K562 (cell line): ENCODE measurements around the gene ALOX5. TPM values are rescaled to one million over a fixed set of nuclear protein-coding genes. Genes with fewer than 3 reads are reported as not detected.
A peak's percentile ranks its signal among the peaks of the same experiment; 100 is the strongest.

Source experiments
- ATAC-seq: fragments of 200-7000 bp; cut with Tn5 transposase; 3 replicates; pipeline ENCODE4 v1.9.1; 2020; ENCODE audit warnings: moderate library complexity
- BruUV-seq: library from RNA; stranded (reverse); fragments of 400-500 nt; replicated peaks from 2 replicates; lab custom pipeline; 2021; lab: Mats Ljungman, UMichigan
- CTCF ChIA-PET: fragments of 300-600 bp; formaldehyde crosslinking; extraction: SDS; loops from one replicate; lab custom pipeline; 2021; ENCODE audit warnings: low intra/inter-chr PET ratio; lab: Yijun Ruan, JAX
- POLR2A ChIA-PET: fragments of 300-600, 350-650 bp; sonication (Branson Sonifier 250); formaldehyde crosslinking; extraction: SDS; loops from one replicate; lab custom pipeline; 2021; ENCODE audit warnings: antibody characterized with exemption, inconsistent platforms; lab: Yijun Ruan, JAX
- DNase-seq, 4 experiments: peaks; one replicate each; pipeline versions ENCODE4 v3.0.0 to v3.0.0-alpha.2; 2011 to 2018; ENCODE audit warnings: low spot score in 3 of 4, mixed read lengths in 3 of 4; ENCODE audit errors: extremely low read depth in 1 of 4
- FAIRE-seq: peaks from 2 replicates; lab custom pipeline; 2011; peaks lifted over from hg19 to GRCh38; lab: Jason Lieb, UNC
- H2AFZ ChIP-seq: 2 replicates; pipeline ENCODE4 v1.6.0; 2011; ENCODE audit warnings: low read depth, low read length, control low read depth, inconsistent platforms
- H3K27ac ChIP-seq: fragments of 200-600 bp; 3 replicates; pipeline ENCODE4 v1.8.0; 2011; ENCODE audit warnings: low read depth, mild to moderate bottlenecking, control low read depth, inconsistent platforms, low read length, moderate library complexity, mixed read lengths; ENCODE audit errors: extremely low read depth
- H3K27me3 ChIP-seq, 2 experiments: fragments of 300-600 bp in 1 of 2; 2 replicates in 1 of 2; 3 replicates in 1 of 2; pipeline versions ENCODE4 v1.6.0 to v1.8.0; 2011; ENCODE audit warnings: inconsistent platforms in 2 of 2, low read length in 2 of 2, mild to moderate bottlenecking in 1 of 2, mixed read lengths in 1 of 2, moderate library complexity in 1 of 2; ENCODE audit not compliant: control insufficient read depth in 2 of 2, insufficient read depth in 2 of 2
- H3K36me3 ChIP-seq: fragments of 300-600 bp; 3 replicates; pipeline ENCODE4 v1.8.0; 2011; ENCODE audit warnings: mild to moderate bottlenecking, low read length, inconsistent platforms; ENCODE audit not compliant: control insufficient read depth, insufficient read depth
- H3K4me1 ChIP-seq, 2 experiments: fragments of 200-600 bp in 1 of 2; replicated peaks in 1 of 2; 2 replicates in 1 of 2; 3 replicates in 1 of 2; pipeline versions ENCODE4 v1.5.1 to v1.8.0; 2011; ENCODE audit warnings: inconsistent platforms in 2 of 2, low read length in 2 of 2, mild to moderate bottlenecking in 1 of 2, mixed read lengths in 1 of 2, moderate library complexity in 1 of 2; ENCODE audit not compliant: control insufficient read depth in 2 of 2, insufficient read depth in 2 of 2
- H3K4me2 ChIP-seq: 2 replicates; pipeline ENCODE4 v1.6.1; 2011; ENCODE audit warnings: low read length, control low read depth, inconsistent platforms, mixed read lengths; ENCODE audit not compliant: insufficient read depth
- H3K4me3 ChIP-seq: fragments of 200-600 bp; sonication (generic), shearing (Covaris generic); 2 replicates; pipeline ENCODE4 v1.5.1; 2016; ENCODE audit warnings: control low read depth, inconsistent platforms
- H3K79me2 ChIP-seq: fragments of 200-600 bp; 3 replicates; pipeline ENCODE4 v1.8.0; 2011; ENCODE audit warnings: low read length, inconsistent platforms; ENCODE audit not compliant: control insufficient read depth, insufficient read depth
- H3K9ac ChIP-seq, 2 experiments: 2 replicates each; pipeline versions ENCODE4 v1.6.0 to v1.6.1; 2011; ENCODE audit warnings: low read depth in 2 of 2, low read length in 2 of 2, control low read depth in 1 of 2, inconsistent platforms in 1 of 2, mild to moderate bottlenecking in 1 of 2, mixed read lengths in 1 of 2; ENCODE audit not compliant: insufficient read depth in 1 of 2
- H3K9me1 ChIP-seq: one replicate; pipeline ENCODE4 v1.6.0; 2011; ENCODE audit warnings: inconsistent platforms, mild to moderate bottlenecking, low read length, moderate library complexity; ENCODE audit not compliant: control insufficient read depth, insufficient read depth
- H3K9me3 ChIP-seq: replicated peaks from 2 replicates; pipeline ENCODE4 v1.5.1; 2011; ENCODE audit warnings: low read depth, low read length, inconsistent platforms; ENCODE audit not compliant: control insufficient read depth, insufficient read depth
- H4K20me1 ChIP-seq: replicated peaks from 2 replicates; pipeline ENCODE4 v1.6.1; 2011; ENCODE audit warnings: low read length, inconsistent platforms, mixed read lengths; ENCODE audit not compliant: control insufficient read depth, insufficient read depth
- CREB1 ChIP-seq, 2 experiments: sonication (generic) in 1 of 2; formaldehyde crosslinking in 1 of 2; IDR thresholded peaks; 2 replicates each; pipeline versions ENCODE4 v1.6.1 to v1.8.0; 2012 to 2022; ENCODE audit warnings: inconsistent platforms in 1 of 2, mild to moderate bottlenecking in 1 of 2, missing genetic modification reagents in 1 of 2, moderate library complexity in 1 of 2
- FOXJ2 ChIP-seq: fragments of 200-800 bp; sonication (Bioruptor generic); IDR thresholded peaks from 2 replicates; pipeline ENCODE4 v1.6.1; 2016; ENCODE audit warnings: missing genetic modification characterization, missing compliant biosample characterization
- MCM5 ChIP-seq: fragments of 450-650 bp; IDR thresholded peaks from 2 replicates; pipeline ENCODE4 v1.6.1; 2016; ENCODE audit warnings: low read depth
- MIER1 ChIP-seq: fragments of 450-650 bp; IDR thresholded peaks from 2 replicates; pipeline ENCODE4 v1.6.1; 2016; ENCODE audit warnings: antibody characterized with exemption, mild to moderate bottlenecking, low read depth
- MYC ChIP-seq, 2 experiments: fragments of 250-450 bp in 1 of 2; sonication (Bioruptor Pico) in 1 of 2; IDR thresholded peaks; 2 replicates each; pipeline versions ENCODE4 v1.5.1 to v1.6.1; 2012 to 2021; ENCODE audit warnings: low read depth in 2 of 2, borderline replicate concordance in 1 of 2, improper control_type of control experiment in 1 of 2, low read length in 1 of 2, mild to moderate bottlenecking in 1 of 2, moderate library complexity in 1 of 2
- SLC30A9 ChIP-seq: fragments of 250-450 bp; sonication (Bioruptor Pico); IDR thresholded peaks from 2 replicates; pipeline ENCODE4 v1.8.0; 2022; ENCODE audit warnings: mild to moderate bottlenecking, moderate library complexity
- SPI1 ChIP-seq: IDR thresholded peaks from 2 replicates; pipeline ENCODE4 v1.6.1; 2011; ENCODE audit warnings: low read depth, low read length, control low read depth, borderline replicate concordance
- TEAD4 ChIP-seq, 2 experiments: sonication (generic) in 1 of 2; formaldehyde crosslinking in 1 of 2; IDR thresholded peaks; 2 replicates each; pipeline versions ENCODE4 v1.6.1 to v1.8.0; 2012 to 2022; ENCODE audit warnings: borderline replicate concordance in 1 of 2, inconsistent platforms in 1 of 2, low read length in 1 of 2, mild to moderate bottlenecking in 1 of 2, missing genetic modification reagents in 1 of 2
- U2AF2 ChIP-seq: fragments of 200-400 bp; formaldehyde crosslinking; optimal IDR thresholded peaks from 2 replicates; pipeline ENCODE3; 2017; ENCODE audit warnings: low read depth, mild to moderate bottlenecking, low read length
- ZNF174 ChIP-seq: fragments of 250-450 bp; sonication (Bioruptor Pico); IDR thresholded peaks from 2 replicates; pipeline ENCODE4 v1.4.0; 2020; ENCODE audit warnings: mild to moderate bottlenecking
- WGBS: fragments of 100-300 bp; shearing (Covaris generic); methylation state at CpG from one replicate; pipeline ENCODE4 v1.1.6; 2016; ENCODE audit warnings: low coverage, mixed read lengths; ENCODE audit not compliant: insufficient coverage; ENCODE audit errors: missing lambda C conversion rate; 5-methylcytosine and 5-hydroxymethylcytosine counted together
- in situ Hi-C: fragments of 300-500 bp; cut with MboI; formaldehyde crosslinking; loops from 4 replicates; pipeline ENCODE4 v1.15.0; 2018; ENCODE audit warnings: inconsistent platforms, mixed read lengths
- intact Hi-C: fragments of 100-400 bp; cut with micrococcal nuclease; formaldehyde crosslinking; loops from 2 replicates; pipeline ENCODE4 v1.14.2; 2022
- polyA plus RNA-seq, 8 experiments: library from polyadenylated mRNA; depleted of rRNA in 4 of 8; stranded (reverse) in 5 of 8; unstranded in 3 of 8; fragments of >200 nt; fragmentation: Nextera tagmentation in 2 of 8; fragmentation: Illumina TruSeq in 1 of 8; extraction: Ambion mirVana in 2 of 8; extraction: Trizol in 1 of 8; gene quantifications; 2 replicates each; pipeline versions ENCODE4 v1.2.1 to v1.2.3, GENCODE V29; 2011 to 2014; ENCODE audit warnings: inconsistent platforms in 1 of 8, missing spikeins in 1 of 8
- total RNA-seq, 7 experiments: library from RNA; depleted of rRNA in 6 of 7; stranded (reverse); fragments of >200 nt in 6 of 7; fragmentation: Illumina TruSeq in 2 of 7; extraction: Trizol in 2 of 7; gene quantifications; 2 replicates each; pipeline versions ENCODE4 v1.2.1 to v1.2.3, GENCODE V29; 2011 to 2021; ENCODE audit warnings: low replicate concordance in 1 of 7

ALOX5 gene
- total and polyA plus RNA-seq, 9 of the 15 experiments (the other 6 are each of a cell fraction or from before 2014, with no cell fraction given): 0.10 to 2.4 (median 1.4) TPM

DNA sequence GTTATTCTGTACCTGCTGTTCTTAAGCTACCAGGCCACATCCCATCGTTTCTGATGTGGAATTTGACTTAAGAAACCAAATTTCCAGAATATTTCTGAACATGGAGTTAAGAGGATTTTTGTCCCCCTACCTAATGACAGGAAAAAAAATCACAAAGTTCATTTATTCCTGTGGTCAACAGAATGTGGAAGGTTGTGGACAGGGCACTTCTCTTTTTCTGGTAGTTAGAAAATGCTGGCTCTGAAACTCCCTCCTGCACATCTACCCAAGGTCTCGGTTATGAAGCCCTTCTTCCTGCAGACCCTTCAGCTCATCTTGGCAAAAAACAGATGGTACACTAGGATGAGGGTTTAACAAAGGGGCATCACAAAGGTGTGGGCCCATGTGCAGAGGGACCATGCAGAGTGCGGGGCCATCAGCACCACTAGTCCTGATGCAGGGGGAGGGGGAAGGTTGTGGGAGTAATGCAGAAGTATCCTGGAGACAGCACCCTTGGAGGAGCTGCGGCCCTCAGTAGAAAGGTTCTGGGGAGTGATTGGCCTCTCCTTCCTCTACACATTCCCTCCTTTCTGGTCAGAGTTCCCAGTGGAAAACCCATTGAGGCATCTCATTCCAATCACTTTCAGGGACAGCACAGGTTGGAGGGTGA, 9.8 kb downstream of the ALOX5 start:
- ChIA-PET CTCF (no interaction called here), POLR2A (interaction anchor here (1.2 to 3.2 kb wide), 4 partner anchors 8 to 26 kb away, joined by 6 to 10 read pairs (median 8); no protein-coding TSS in a partner anchor)
- no peak overlapping the region for H3K4me3 ChIP-seq
- DNase-seq: no peak
- TF ChIP-seq SPI1 (peak; percentile 64; the same call in 1 of the 2 replicates), MIER1 (no peak)
- no peaks in the 10 kb centered on the region for H3K36me3 ChIP-seq
- intact Hi-C loops (no loop called here), in situ Hi-C loops (no loop called here)
- H4K20me1 ChIP-seq: no peaks in the 10 kb centered on the region
- no peaks in the 10 kb centered on the region for H3K9me1 ChIP-seq
- no peak overlapping the region for H3K9ac ChIP-seq
- H3K27ac ChIP-seq: no peak overlapping the region
- no peak for ATAC-seq
- BruUV-seq: no TSS peak
- H3K4me2 ChIP-seq: no peak overlapping the region
- no peaks in the 10 kb centered on the region for H3K79me2 ChIP-seq
- H3K9me3 ChIP-seq: no peaks in the 10 kb centered on the region
- FAIRE-seq: no peak
- 26% methylated on average over 4 of the region's 4 CpGs for WGBS
- H3K4me1 ChIP-seq: peaks cover 2 to 14% of the 10 kb centered on the region in 2 experiments; a peak in 4 of 5 replicates
- H2AFZ ChIP-seq: no peak overlapping the region
- H3K27me3 ChIP-seq: peaks cover 7 to 38% of the 10 kb centered on the region in 2 experiments; a peak in 3 of 5 replicates

GRCh38 chr10:45386657-45387056, 12.6 kb downstream of the ALOX5 start:
- ChIA-PET POLR2A (interaction anchor here (1.0 to 3.2 kb wide), 2 partner anchors 11 to 14 kb away, joined by 3 to 10 read pairs; no protein-coding TSS in a partner anchor), CTCF (no interaction called here)
- TF ChIP-seq CREB1 (IDR thresholded peaks at IDR 0.05) (no peak), CREB1 (CRISPR knock-in tag; IDR thresholded peaks at IDR 0.05) (no peak), FOXJ2 (no peak), TEAD4 (IDR thresholded peaks at IDR 0.05; ENCODE audit: low read length) (no peak), TEAD4 (CRISPR knock-in tag; IDR thresholded peaks at IDR 0.05; ENCODE audit: borderline replicate concordance) (no peak), U2AF2 (no peak), MCM5 (no peak), ZNF174 (no peak), SLC30A9 (CRISPR knock-in tag) (no peak), MYC (IDR thresholded peaks at IDR 0.05; ENCODE audit: low read depth, low read length) (no peak), MYC (CRISPR knock-in tag; IDR thresholded peaks at IDR 0.05; ENCODE audit: borderline replicate concordance, low read depth) (no peak)
- no peak overlapping the region for H3K9ac ChIP-seq
- FAIRE-seq (no peak), DNase-seq (peak in 1 of 4 experiments; percentile 12), ATAC-seq (peak; percentile 66)
- no peaks in the 10 kb centered on the region for H4K20me1 ChIP-seq
- in situ Hi-C loops: no loop called here
- H3K4me1 ChIP-seq: no peaks in the 10 kb centered on the region; a peak in 1 of 5 replicates
- intact Hi-C loops: no loop called here
- no peaks in the 10 kb centered on the region for H3K79me2 ChIP-seq
- 11% methylated on average over 5 of the region's 5 CpGs for WGBS
- H3K9me1 ChIP-seq: no peaks in the 10 kb centered on the region
- H3K27me3 ChIP-seq: peaks cover 7 to 34% of the 10 kb centered on the region in 2 experiments; a peak in 3 of 5 replicates
- H3K9me3 ChIP-seq: no peaks in the 10 kb centered on the region
- no peak overlapping the region for H2AFZ ChIP-seq
- H3K36me3 ChIP-seq: no peaks in the 10 kb centered on the region
- H3K27ac ChIP-seq: no peak overlapping the region
- no peak overlapping the region for H3K4me2 ChIP-seq
- no TSS peak for BruUV-seq
- no peak overlapping the region for H3K4me3 ChIP-seq
